Stimulated activated CD4-positive, alpha-beta T cell treated with anti-CD3 and anti-CD28 coated beads, Interleukin-4, amount 100 ng/mL, for 1 hour (primary cell): Measurements from ENCODE around the gene LTB4R2.

Source experiments
- DNase-seq: peaks from one replicate; pipeline ENCODE4 v3.0.0-alpha.2; 2020

The LTB4R2 gene

GRCh38 chr14:24309538-24310264, at the start of gene LTB4R2:
LTB4R2 (plus strand) TSS chr14:24310140; CDS start chr14:24310665, 525 bp downstream.
- DNase-seq: no peak

GRCh38 chr14:24260780-24261157, 49.2 kb upstream of the LTB4R2 start:
- no peak for DNase-seq

- no peak for DNase-seq
These were observed 48.5 kb upstream of the LTB4R2 start for GRCh38 chr14:24261256-24261968.

GRCh38 chr14:24261969-24262327, 48.0 kb upstream of the LTB4R2 start:
- DNase-seq: no peak

GRCh38 chr14:24262821-24263733, 46.9 kb upstream of the LTB4R2 start, which contains the start of gene TGM1:
TGM1 (minus strand) TSS chr14:24263177; CDS start chr14:24262352, 825 bp downstream.
- DNase-seq: no peak

- DNase-seq: no peak
These were observed 46.1 kb upstream of the LTB4R2 start for GRCh38 chr14:24263848-24264247.

- DNase-seq: no peak
These were observed 45.6 kb upstream of the LTB4R2 start for GRCh38 chr14:24264298-24264697.

- DNase-seq: no peak
These were observed 43.3 kb upstream of the LTB4R2 start for GRCh38 chr14:24266344-24267244.

- DNase-seq: no peak
These were observed 42.4 kb upstream of the LTB4R2 start for GRCh38 chr14:24267516-24267915.

GRCh38 chr14:24268225-24268624, 41.7 kb upstream of the LTB4R2 start:
- DNase-seq: no peak

GRCh38 chr14:24269368-24269767, 40.6 kb upstream of the LTB4R2 start:
- no peak for DNase-seq

- DNase-seq: no peak
These were observed 39.9 kb upstream of the LTB4R2 start for GRCh38 chr14:24269910-24270536.

- no peak for DNase-seq
These were observed 39.3 kb upstream of the LTB4R2 start for GRCh38 chr14:24270537-24271133.

- DNase-seq: peak; percentile 88
These were observed 38.7 kb upstream of the LTB4R2 start, which contains the start of gene RABGGTA for GRCh38 chr14:24271134-24271833. RABGGTA (minus strand) TSS chr14:24271597; CDS start chr14:24271115, 482 bp downstream.

- no peak for DNase-seq
These were observed 38.1 kb upstream of the LTB4R2 start for GRCh38 chr14:24271834-24272263.

- no peak for DNase-seq
These were observed 37.5 kb upstream of the LTB4R2 start for GRCh38 chr14:24272467-24272866.

GRCh38 chr14:24273422-24273998, 36.4 kb upstream of the LTB4R2 start:
- DNase-seq: no peak

- peak; percentile 39 for DNase-seq
These were observed 35.8 kb upstream of the LTB4R2 start for GRCh38 chr14:24274101-24274543.

GRCh38 chr14:24277071-24277470, 32.9 kb upstream of the LTB4R2 start:
- no peak for DNase-seq
